MM.1S (cell line): Measurements from ENCODE around the gene PRIMPOL.

ENCODE experiments used
- CTCF ChIP-seq: fragments of 300-600 bp; sonication (generic); IDR thresholded peaks from 2 replicates; pipeline ENCODE4 v1.5.1; 2016; ENCODE audit warnings: antibody characterized with exemption, low read length, mixed read lengths
- EZH2 ChIP-seq: fragments of 300-600 bp; sonication (generic); optimal IDR thresholded peaks from 2 replicates; pipeline ENCODE3; 2017; ENCODE audit warnings: low read depth, mild to moderate bottlenecking, antibody characterized with exemption, low read length, mixed read lengths

GRCh38 chr4:184671101-184671500 is 21.6 kb downstream of the PRIMPOL start:
- no peak for TF ChIP-seq CTCF
- TF ChIP-seq EZH2: no peak
